HT-29 (cell line): ENCODE results near the gene EXOC6B. TPM values are rescaled to one million over a fixed set of nuclear protein-coding genes. Genes with fewer than 3 reads are reported as not detected.
"Not testable (repeated sequence)": the region's sequence is repeated elsewhere in the genome, so short reads cannot be mapped to it uniquely, and the experiment has no call there.

Source experiments
- DNase-seq: peaks from one replicate; pipeline ENCODE4 v3.0.0-alpha.2; 2015; ENCODE audit warnings: low spot score
- total RNA-seq: library from RNA; depleted of rRNA; stranded (reverse); fragments of >200 nt; shearing (Covaris generic); gene quantifications from 2 replicates; pipeline ENCODE4 v1.2.3, GENCODE V29; 2014

The EXOC6B gene
- total RNA-seq, 1 experiment from 2014 or later, result 6.3 TPM

- DNase-seq, result no peak
Observed at GRCh38 chr2:72612614-72613160, 213.1 kb downstream of the EXOC6B start.

GRCh38 chr2:72607189-72607588 is 218.6 kb downstream of the EXOC6B start:
- no peak for DNase-seq

- peak; percentile 22 for DNase-seq
Observed at GRCh38 chr2:72605836-72606442, 219.9 kb downstream of the EXOC6B start.

GRCh38 chr2:72604468-72604867 is 221.4 kb downstream of the EXOC6B start:
- DNase-seq, result no peak

- no peak for DNase-seq
Observed at GRCh38 chr2:72603481-72603880, 222.4 kb downstream of the EXOC6B start.

GRCh38 chr2:72602711-72603110 is 223.1 kb downstream of the EXOC6B start:
- no peak for DNase-seq

GRCh38 chr2:72602095-72602494 is 223.7 kb downstream of the EXOC6B start:
- no peak for DNase-seq

- not testable (repeated sequence) for DNase-seq
Observed at GRCh38 chr2:72583836-72584235, 242.0 kb downstream of the EXOC6B start.

- DNase-seq, result no peak
Observed at GRCh38 chr2:72583376-72583775, 242.5 kb downstream of the EXOC6B start.

GRCh38 chr2:72581560-72582181 is 244.2 kb downstream of the EXOC6B start:
- peak; percentile 7 for DNase-seq

- peak; percentile 53 for DNase-seq
Observed at GRCh38 chr2:72579591-72580180, 246.1 kb downstream of the EXOC6B start.

GRCh38 chr2:72576861-72577260 is 249.0 kb downstream of the EXOC6B start:
- no peak for DNase-seq

GRCh38 chr2:72576459-72576858 is 249.4 kb downstream of the EXOC6B start:
- DNase-seq, result no peak

GRCh38 chr2:72574886-72575285 is 250.9 kb downstream of the EXOC6B start:
- DNase-seq, result no peak

- DNase-seq, result no peak
Observed at GRCh38 chr2:72573232-72573631, 252.6 kb downstream of the EXOC6B start.

- no peak for DNase-seq
Observed at GRCh38 chr2:72572501-72572900, 253.3 kb downstream of the EXOC6B start.

GRCh38 chr2:72570413-72570812 is 255.4 kb downstream of the EXOC6B start:
- no peak for DNase-seq

- DNase-seq, result no peak
Observed at GRCh38 chr2:72562451-72563153, 263.2 kb downstream of the EXOC6B start.

GRCh38 chr2:72561621-72562318 is 264.1 kb downstream of the EXOC6B start:
- no peak for DNase-seq

- no peak for DNase-seq
Observed at GRCh38 chr2:72555943-72556342, 269.9 kb downstream of the EXOC6B start.

GRCh38 chr2:72555363-72555762 is 270.5 kb downstream of the EXOC6B start:
- DNase-seq, result not testable (repeated sequence)

GRCh38 chr2:72554910-72555309 is 270.9 kb downstream of the EXOC6B start:
- DNase-seq, result not testable (repeated sequence)
